GM18909 (cell line): ENCODE measurements around the gene OR10H5.
A peak's percentile ranks its signal among the peaks of the same experiment; 100 is the strongest.
"Not testable (repeated sequence)": the region's sequence is repeated elsewhere in the genome, so short reads cannot be mapped to it uniquely, and the experiment has no call there.

Source experiments
- ATAC-seq: cut with Tn5 transposase; IDR thresholded peaks from one replicate; pipeline ENCODE4 v1.9.1; 2021; ENCODE audit warnings: mild to moderate bottlenecking; ENCODE audit not compliant: unreplicated experiment, poor library complexity

The OR10H5 gene

GRCh38 chr19:15794279-15794678, 6.8 kb downstream of the OR10H5 start:
- not testable (repeated sequence) for ATAC-seq

DNA sequence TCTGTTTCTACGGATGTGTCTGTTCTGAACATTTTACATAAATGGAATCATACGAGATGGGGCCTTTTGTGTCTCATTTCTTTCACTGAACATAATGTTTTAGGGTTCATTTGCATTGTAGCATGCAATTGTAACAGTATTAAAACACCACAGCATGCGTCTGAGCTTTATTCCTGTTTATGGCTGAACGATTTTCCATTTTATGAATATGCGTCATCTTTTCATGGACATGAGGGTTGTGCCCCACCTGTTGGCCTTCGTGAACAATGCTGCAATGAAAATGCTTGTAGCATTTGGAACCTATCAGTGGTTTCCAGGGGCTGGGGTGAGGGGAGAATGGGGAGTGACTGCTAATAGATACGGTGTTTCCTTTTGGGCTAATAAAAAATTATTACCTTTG, 22.9 kb downstream of the OR10H5 start:
- ATAC-seq: no peak

DNA sequence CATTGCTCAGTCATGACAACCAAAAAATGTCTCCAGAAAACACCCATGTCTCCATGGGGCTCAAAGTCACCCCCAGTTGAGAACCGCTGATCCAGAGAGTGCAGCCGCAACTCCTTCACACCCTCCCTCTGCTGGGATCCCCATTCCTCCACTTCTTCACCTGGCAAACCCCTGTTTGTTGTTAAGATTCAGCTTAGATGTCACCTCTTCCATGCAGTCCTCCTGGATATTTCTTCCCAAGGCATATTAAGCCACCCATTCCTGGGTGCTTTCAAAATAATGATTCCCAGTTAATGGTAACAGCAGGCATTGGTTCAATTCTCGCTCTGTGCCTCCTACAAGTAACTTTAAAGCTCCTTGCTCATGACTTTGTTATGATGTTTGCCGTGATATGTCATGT, 24.0 kb downstream of the OR10H5 start:
- ATAC-seq: no peak

DNA sequence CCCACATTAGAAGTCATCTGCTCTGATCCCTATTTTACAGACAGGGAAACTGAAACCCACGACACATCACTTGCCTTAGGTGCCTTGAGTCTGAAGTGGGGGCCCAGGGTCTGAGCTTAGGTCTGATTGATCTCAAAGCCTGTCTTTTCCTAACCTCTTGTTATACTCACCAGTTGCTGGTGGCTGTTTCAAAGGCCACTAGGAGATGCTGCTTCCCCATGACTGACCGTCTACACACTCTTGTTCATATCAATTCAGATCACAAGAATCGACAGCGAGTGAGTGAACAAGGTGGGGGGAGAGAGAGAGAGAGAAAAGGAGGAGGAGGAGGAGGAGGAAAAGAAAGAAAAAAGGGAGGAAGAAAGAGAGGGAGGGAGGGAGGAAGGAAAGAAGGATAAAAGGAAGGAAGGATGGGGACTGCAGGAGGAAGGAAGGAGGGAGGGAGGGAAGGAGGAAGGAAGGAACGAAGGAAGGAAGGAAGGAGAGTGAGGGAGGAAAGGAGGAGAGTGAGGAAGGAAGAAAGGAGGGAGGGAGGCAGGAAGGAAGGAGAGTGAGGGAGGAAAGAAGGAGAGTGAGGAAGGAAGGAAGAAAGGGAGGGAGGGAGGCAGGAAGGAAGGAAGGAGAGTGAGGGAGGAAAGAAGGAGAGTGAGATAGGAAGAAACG, 24.7 kb downstream of the OR10H5 start:
- no peak for ATAC-seq

GRCh38 chr19:15813916-15814315, 26.5 kb downstream of the OR10H5 start:
- ATAC-seq: no peak

- ATAC-seq: no peak
These were observed 27.8 kb downstream of the OR10H5 start, which contains the start of gene OR10H1 for GRCh38 chr19:15815306-15815705. OR10H1 (minus strand) TSS chr19:15815664; CDS start chr19:15808037, 7,627 bp downstream.

GRCh38 chr19:15820646-15821045, 33.2 kb downstream of the OR10H5 start:
- ATAC-seq: no peak

DNA sequence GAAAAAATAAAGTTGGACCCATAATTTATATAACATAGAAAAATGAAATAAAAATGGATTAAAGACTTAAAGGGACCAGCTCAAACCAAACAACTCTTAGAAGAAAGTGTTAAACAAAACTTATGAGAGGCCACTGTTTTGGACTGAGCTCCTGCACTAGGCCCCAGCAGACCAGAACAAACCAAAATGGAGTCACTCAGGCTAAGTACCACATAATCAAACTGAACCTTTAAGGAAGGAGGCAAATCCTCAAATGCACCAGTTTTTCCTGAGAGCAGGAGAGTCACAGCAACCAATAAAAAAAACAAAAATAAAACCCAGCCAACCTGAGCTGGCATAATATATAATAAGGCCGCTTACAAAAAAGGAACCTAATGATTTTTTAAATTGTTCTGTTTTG, 38.3 kb downstream of the OR10H5 start:
- ATAC-seq: no peak

GRCh38 chr19:15828121-15828610, 40.7 kb downstream of the OR10H5 start:
- no peak for ATAC-seq

- ATAC-seq: not testable (repeated sequence)
These were observed 41.3 kb downstream of the OR10H5 start for GRCh38 chr19:15828611-15829305.

DNA sequence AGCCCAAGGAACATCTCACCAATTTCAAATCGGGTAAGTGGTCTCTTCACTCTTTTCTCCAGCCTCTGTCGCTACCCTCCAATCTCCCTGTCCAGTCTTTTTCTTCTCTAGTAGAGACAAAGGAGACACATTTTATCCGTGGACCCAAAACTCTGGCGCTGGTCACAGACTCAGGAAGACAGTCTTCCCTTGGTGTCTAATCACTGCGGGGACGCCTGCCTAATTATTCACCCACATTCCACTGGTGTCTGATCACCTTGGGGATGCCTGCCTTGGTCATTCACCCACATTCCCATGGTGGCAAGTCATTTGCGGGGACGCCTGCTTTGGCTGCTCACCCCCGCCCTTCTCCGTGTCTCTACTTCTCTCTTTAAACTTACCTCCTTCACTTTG, 41.8 kb downstream of the OR10H5 start:
- ATAC-seq: no peak

DNA sequence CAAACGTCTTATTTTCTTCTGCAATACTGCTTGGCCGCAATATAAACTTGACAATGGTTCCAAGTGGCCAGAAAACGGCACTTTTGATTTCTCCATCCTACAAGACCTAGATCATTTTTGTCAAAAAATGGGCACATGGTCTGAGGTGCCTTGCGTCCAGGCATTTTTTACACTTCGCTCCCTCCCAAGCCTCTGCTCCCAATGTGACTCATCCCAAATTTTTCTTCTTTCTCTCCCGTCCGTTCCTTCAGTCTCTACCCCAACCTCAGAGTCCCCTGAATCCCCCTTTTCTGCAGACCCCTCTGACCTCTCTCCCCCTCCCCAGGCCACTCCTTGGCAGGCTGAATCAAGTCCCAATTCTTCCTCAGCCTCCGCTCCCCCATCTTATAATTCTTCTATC, 42.3 kb downstream of the OR10H5 start:
- ATAC-seq: no peak

- no peak for ATAC-seq
These were observed 44.2 kb downstream of the OR10H5 start for GRCh38 chr19:15831626-15832025.

DNA sequence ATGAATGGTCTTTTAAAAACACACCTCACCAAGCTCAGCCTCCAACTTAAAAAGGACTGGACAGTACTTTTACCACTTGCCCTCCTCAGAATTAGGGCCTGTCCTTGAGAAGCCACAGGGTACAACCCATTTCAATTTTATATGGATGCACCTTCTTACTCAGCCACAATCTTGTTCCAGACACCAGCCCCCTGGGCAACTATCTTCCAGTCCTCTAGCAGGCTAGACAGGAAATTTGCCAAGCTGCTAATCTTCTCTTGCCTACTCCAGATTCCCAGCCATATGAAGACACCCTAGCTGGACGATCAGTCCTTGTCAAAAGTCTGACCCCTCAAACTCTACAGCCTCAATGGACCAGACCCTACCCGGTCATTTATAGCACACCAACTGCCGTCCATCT, 46.8 kb downstream of the OR10H5 start:
- not testable (repeated sequence) for ATAC-seq

- ATAC-seq: not testable (repeated sequence)
These were observed 48.3 kb downstream of the OR10H5 start for GRCh38 chr19:15835565-15836329.

- ATAC-seq: peak; percentile 96
These were observed 49.1 kb downstream of the OR10H5 start for GRCh38 chr19:15836330-15837220.

GRCh38 chr19:15837221-15837731, 49.8 kb downstream of the OR10H5 start:
- peak; percentile 13 for ATAC-seq

DNA sequence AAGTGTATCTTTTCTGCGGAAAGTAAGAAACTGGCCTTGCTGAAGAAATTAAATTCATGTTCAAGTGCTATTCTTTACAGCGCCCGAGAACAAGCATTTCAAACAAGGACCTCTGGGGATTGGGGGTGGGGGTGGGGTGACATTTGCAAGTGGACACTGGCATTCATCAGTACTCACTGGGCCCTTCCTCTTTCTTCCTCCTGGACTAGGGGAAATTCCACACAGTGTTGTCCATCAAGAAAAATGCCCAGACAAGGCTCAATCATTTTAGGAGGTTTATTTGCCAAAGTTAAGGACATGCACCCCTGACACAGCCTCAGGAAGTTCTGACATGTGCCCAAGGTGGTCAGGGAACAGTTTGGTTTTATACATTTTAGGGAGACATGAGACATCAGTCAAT, 50.9 kb downstream of the OR10H5 start:
- ATAC-seq: no peak

GRCh38 chr19:15839888-15840287, 52.4 kb downstream of the OR10H5 start:
- not testable (repeated sequence) for ATAC-seq

DNA sequence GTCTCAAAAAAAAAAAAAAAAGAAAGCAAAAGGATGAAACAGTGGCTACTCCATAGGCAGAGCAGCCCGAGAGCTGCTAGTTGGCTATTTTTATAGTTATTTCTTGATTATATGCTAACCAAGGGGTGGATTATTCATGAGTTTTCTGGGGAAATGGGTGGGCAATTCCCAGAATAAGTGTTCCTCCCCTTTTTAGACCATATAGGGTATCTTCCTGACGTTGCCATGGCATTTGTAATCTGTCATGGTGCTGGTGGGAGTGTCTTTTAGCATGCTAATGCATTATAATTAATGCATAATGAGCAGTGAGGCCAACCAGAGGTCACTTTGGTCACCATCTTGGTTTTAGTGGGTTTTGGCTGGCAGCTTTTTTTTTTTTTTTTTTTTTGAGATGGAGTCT, 53.4 kb downstream of the OR10H5 start:
- ATAC-seq: no peak
